ENCODE results near the gene ZNF277.
"Not testable (repeated sequence)": the region's sequence is repeated elsewhere in the genome, so short reads cannot be mapped to it uniquely, and the experiment has no call there.

ZNF277 gene

DNA sequence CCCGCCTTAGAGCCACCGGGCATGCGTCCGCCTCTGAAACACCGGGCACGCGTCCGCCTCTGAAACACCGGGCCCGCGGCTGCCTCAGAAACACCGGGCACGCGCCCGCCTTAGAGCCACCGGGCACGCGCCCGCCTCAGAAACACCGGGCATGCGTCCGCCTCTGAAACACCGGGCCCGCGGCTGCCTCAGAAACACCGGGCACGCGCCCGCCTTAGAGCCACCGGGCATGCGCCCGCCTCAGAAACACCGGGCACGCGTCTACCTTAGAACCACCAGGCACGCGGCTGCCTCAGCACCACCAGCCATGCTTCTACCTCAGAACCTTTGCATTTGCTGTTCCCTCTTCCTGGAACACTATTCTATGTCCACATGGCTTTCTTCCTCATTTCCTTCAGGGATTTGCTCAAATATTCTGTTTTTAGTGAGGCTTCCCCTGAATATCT is 185.4 kb downstream of the ZNF277 start:
- H3K27ac ChIP-seq (replicated peaks; ENCODE audit: low read length), result peak overlapping the region; percentile 43
- not testable (repeated sequence) for H2BK120ac ChIP-seq (ENCODE audit: low read depth, low read length); H3K79me1 ChIP-seq (ENCODE audit: low read depth, low read length); H3K36me3 ChIP-seq (replicated peaks in 1 of 2; ENCODE audit: control insufficient read depth in 2 of 2, insufficient read depth in 2 of 2, low read length in 2 of 2); H2BK15ac ChIP-seq (ENCODE audit: low read length); H4K91ac ChIP-seq (ENCODE audit: low read depth, low read length, poor library complexity); H3K4ac ChIP-seq (ENCODE audit: low read length); H3K9me3 ChIP-seq (replicated peaks in 1 of 2; ENCODE audit: control insufficient read depth in 2 of 2, insufficient read depth in 1 of 2, low read depth in 1 of 2, low read length in 2 of 2); H3K14ac ChIP-seq (ENCODE audit: low read length); H3K27me3 ChIP-seq (ENCODE audit: control insufficient read depth in 3 of 3, insufficient read depth in 3 of 3, low read depth in 1 of 3, low read length in 3 of 3); H3K23ac ChIP-seq (ENCODE audit: low read depth, low read length, poor library complexity); H3K4me1 ChIP-seq (ENCODE audit: control insufficient read depth in 2 of 2, insufficient read depth in 1 of 2, low read depth in 1 of 2, low read length in 2 of 2); H2BK5ac ChIP-seq (ENCODE audit: low read length); H2AK5ac ChIP-seq (ENCODE audit: low read depth, low read length); H4K8ac ChIP-seq (ENCODE audit: low read depth, low read length); H2BK12ac ChIP-seq (ENCODE audit: low read length)
- peak overlapping the region; percentile 31 for H3K4me2 ChIP-seq (ENCODE audit: insufficient read depth, low read length, poor library complexity, severe bottlenecking)
- WGBS, 2 donors (ENCODE audit: extremely low coverage in 2 of 2, insufficient read length in 2 of 2, insufficient replicate concordance in 1 of 2), result no CpG with 5 or more reads among the region's 37 CpGs
- peak; percentile 64 for DNase-seq (ENCODE audit: low spot score)
- peak overlapping the region; percentile 55 to 74 for H3K4me3 ChIP-seq (ENCODE audit: low read length in 2 of 2)
- peak overlapping the region; percentile 80 for H3K18ac ChIP-seq (ENCODE audit: low read length)
- H2AFZ ChIP-seq (ENCODE audit: low read length), result peak overlapping the region; percentile 97
- H3K9ac ChIP-seq (ENCODE audit: low read depth, low read length, poor library complexity), result peak overlapping the region; percentile 67

Measured in neuronal stem cell (in vitro differentiated cells).